ENCODE results near the gene FAM13A. TPM values are rescaled to one million over a fixed set of nuclear protein-coding genes. Genes with fewer than 3 reads are reported as not detected.

The FAM13A gene
- total and polyA plus RNA-seq, 2 of the 4 experiments (the other 2 are of a cell fraction): 13.1 to 22.0 TPM

DNA sequence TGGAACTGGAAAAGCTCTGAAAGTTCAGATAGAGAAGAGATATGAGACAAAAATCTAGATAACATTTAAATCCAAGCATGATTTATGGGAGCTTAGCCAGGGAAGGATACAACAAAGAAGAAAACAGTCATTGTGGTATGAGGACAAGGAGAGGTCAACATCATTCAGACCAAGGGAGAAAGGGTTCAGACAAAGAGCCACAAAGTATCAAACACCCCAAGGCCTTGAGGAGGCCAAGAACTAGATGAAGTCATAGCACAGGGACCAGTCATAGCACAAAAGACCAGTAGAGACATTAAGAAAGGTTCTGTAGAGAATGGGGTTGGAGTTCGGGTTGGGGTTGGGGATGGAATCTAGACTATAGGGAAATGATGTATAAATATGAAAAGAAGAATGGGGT, 282.0 kb downstream of the FAM13A start:
- in situ Hi-C loops (cut with MboI; ENCODE audit: low sequenced_read_pairs): no loop called here
- Histone ChIP-seq H3K18ac (ENCODE audit: low read depth, low read length) (no peak overlapping the region), H3K4me1 (ENCODE audit: control insufficient read depth, insufficient read depth, low read length) (no peaks in the 10 kb centered on the region), H4K8ac (ENCODE audit: low read depth in 2 of 2, low read length in 2 of 2) (no peak overlapping the region), H2BK15ac (ENCODE audit: low read depth, low read length) (no peak overlapping the region), H3K27me3 (ENCODE audit: control insufficient read depth, insufficient read depth, low read length) (no peaks in the 10 kb centered on the region), H3K9me3 (ENCODE audit: control insufficient read depth, insufficient read depth, low read length) (no peaks in the 10 kb centered on the region), H3K27ac (ENCODE audit: insufficient read depth, low read length) (no peak overlapping the region), H3K56ac (ENCODE audit: extremely low read depth, insufficient read depth, low read length) (no peak overlapping the region), H2AK5ac (ENCODE audit: low read depth, low read length) (no peak overlapping the region), H3K79me1 (ENCODE audit: low read depth in 1 of 2, low read length in 2 of 2) (no peaks in the 10 kb centered on the region), H4K5ac (ENCODE audit: low read depth, low read length) (no peak overlapping the region), H3K4ac (ENCODE audit: low read depth, low read length) (no peak overlapping the region), H2AK9ac (replicated peaks; ENCODE audit: low read depth, low read length, poor library complexity) (no peak overlapping the region), H3K36me3 (ENCODE audit: control insufficient read depth, insufficient read depth, low read length) (peaks cover 15% of the 10 kb centered on the region), H2BK120ac (ENCODE audit: low read depth, low read length) (no peak overlapping the region), H2AFZ (replicated peaks; ENCODE audit: low read length, poor library complexity) (no peak overlapping the region), H3K4me2 (ENCODE audit: low read depth, low read length) (no peak overlapping the region), H3K9ac (ENCODE audit: low read depth, low read length) (no peak overlapping the region), H2BK5ac (ENCODE audit: low read depth, low read length, poor library complexity, severe bottlenecking) (no peak overlapping the region), H3K9me1 (ENCODE audit: insufficient read depth, low read length) (no peaks in the 10 kb centered on the region), H3K4me3 (ENCODE audit: insufficient read depth, low read depth, low read length) (no peak overlapping the region), H4K91ac (ENCODE audit: insufficient read depth, low read depth, low read length) (no peak overlapping the region), H4K20me1 (ENCODE audit: insufficient read depth, low read length) (no peaks in the 10 kb centered on the region), H3K14ac (replicated peaks; ENCODE audit: low read depth, low read length) (no peak overlapping the region), H2BK20ac (ENCODE audit: low read depth, low read length) (no peak overlapping the region), H3K23ac (ENCODE audit: low read depth, low read length) (no peak overlapping the region)
- BruUV-seq (replicated peaks): no TSS peak
- 88 to 100% methylated on average over 1 of the region's 1 CpG for WGBS, 2 experiments (ENCODE audit: extremely low coverage in 2 of 2, insufficient read length in 1 of 2)
- TF ChIP-seq RAD21 (IDR thresholded peaks at IDR 0.05; ENCODE audit: low read length) (no peak), CEBPB (IDR thresholded peaks at IDR 0.05; ENCODE audit: low read depth, low read length) (no peak), RCOR1 (IDR thresholded peaks at IDR 0.05; ENCODE audit: insufficient replicate concordance, low read length) (no peak), BHLHE40 (IDR thresholded peaks at IDR 0.05; ENCODE audit: low read depth, low read length) (no peak), RFX5 (IDR thresholded peaks at IDR 0.05; ENCODE audit: low read depth, low read length) (no peak), MXI1 (IDR thresholded peaks at IDR 0.05; ENCODE audit: borderline replicate concordance, low read depth, low read length) (no peak), FOS (IDR thresholded peaks at IDR 0.05; ENCODE audit: low read depth, low read length) (no peak), MAFK (IDR thresholded peaks at IDR 0.05; ENCODE audit: low read depth, low read length) (no peak), POLR2A (IDR thresholded peaks at IDR 0.05; ENCODE audit: low read depth, low read length) (no peak), NFE2L2 (IDR thresholded peaks at IDR 0.05; ENCODE audit: low read depth, low read length) (no peak), CHD1 (IDR thresholded peaks at IDR 0.05; ENCODE audit: low read depth, low read length) (no peak), SMC3 (IDR thresholded peaks at IDR 0.05; ENCODE audit: low read depth, low read length) (no peak), MAZ (IDR thresholded peaks at IDR 0.05; ENCODE audit: borderline replicate concordance, low read depth, low read length) (no peak)
- TF ChIP-seq, protein P1, sequence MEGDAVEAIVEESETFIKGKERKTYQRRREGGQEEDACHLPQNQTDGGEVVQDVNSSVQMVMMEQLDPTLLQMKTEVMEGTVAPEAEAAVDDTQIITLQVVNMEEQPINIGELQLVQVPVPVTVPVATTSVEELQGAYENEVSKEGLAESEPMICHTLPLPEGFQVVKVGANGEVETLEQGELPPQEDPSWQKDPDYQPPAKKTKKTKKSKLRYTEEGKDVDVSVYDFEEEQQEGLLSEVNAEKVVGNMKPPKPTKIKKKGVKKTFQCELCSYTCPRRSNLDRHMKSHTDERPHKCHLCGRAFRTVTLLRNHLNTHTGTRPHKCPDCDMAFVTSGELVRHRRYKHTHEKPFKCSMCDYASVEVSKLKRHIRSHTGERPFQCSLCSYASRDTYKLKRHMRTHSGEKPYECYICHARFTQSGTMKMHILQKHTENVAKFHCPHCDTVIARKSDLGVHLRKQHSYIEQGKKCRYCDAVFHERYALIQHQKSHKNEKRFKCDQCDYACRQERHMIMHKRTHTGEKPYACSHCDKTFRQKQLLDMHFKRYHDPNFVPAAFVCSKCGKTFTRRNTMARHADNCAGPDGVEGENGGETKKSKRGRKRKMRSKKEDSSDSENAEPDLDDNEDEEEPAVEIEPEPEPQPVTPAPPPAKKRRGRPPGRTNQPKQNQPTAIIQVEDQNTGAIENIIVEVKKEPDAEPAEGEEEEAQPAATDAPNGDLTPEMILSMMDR (conservative IDR thresholded peaks at IDR 0.05; ENCODE audit: low read depth, low read length): no peak
- TF ChIP-seq, protein P2, sequence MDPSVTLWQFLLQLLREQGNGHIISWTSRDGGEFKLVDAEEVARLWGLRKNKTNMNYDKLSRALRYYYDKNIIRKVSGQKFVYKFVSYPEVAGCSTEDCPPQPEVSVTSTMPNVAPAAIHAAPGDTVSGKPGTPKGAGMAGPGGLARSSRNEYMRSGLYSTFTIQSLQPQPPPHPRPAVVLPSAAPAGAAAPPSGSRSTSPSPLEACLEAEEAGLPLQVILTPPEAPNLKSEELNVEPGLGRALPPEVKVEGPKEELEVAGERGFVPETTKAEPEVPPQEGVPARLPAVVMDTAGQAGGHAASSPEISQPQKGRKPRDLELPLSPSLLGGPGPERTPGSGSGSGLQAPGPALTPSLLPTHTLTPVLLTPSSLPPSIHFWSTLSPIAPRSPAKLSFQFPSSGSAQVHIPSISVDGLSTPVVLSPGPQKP (IDR thresholded peaks at IDR 0.05; ENCODE audit: borderline replicate concordance, low read depth, low read length): no peak
- TF ChIP-seq, protein P3, sequence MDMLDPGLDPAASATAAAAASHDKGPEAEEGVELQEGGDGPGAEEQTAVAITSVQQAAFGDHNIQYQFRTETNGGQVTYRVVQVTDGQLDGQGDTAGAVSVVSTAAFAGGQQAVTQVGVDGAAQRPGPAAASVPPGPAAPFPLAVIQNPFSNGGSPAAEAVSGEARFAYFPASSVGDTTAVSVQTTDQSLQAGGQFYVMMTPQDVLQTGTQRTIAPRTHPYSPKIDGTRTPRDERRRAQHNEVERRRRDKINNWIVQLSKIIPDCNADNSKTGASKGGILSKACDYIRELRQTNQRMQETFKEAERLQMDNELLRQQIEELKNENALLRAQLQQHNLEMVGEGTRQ (IDR thresholded peaks at IDR 0.05; ENCODE audit: low read depth, low read length): no peak
- intact Hi-C loops (cut with micrococcal nuclease): no loop called here
- POLR2A ChIA-PET (ENCODE audit: unreplicated experiment): no interaction called here
- DNase-seq: no peak
- dilution Hi-C loops (cut with HindIII; ENCODE audit: low sequenced_read_pairs, unreplicated experiment): no loop called here
- CTCF ChIA-PET: no interaction called here
- ATAC-seq (ENCODE audit: low read depth): no peak

All from IMR-90 (cell line).